Measurements from ENCODE around the gene FBLN1.
"Not testable (repeated sequence)": the region's sequence is repeated elsewhere in the genome, so short reads cannot be mapped to it uniquely, and the experiment has no call there.

The FBLN1 gene

GRCh38 chr22:45549762-45550378, 47.2 kb downstream of the FBLN1 start:
- DNase-seq, result no peak

DNA sequence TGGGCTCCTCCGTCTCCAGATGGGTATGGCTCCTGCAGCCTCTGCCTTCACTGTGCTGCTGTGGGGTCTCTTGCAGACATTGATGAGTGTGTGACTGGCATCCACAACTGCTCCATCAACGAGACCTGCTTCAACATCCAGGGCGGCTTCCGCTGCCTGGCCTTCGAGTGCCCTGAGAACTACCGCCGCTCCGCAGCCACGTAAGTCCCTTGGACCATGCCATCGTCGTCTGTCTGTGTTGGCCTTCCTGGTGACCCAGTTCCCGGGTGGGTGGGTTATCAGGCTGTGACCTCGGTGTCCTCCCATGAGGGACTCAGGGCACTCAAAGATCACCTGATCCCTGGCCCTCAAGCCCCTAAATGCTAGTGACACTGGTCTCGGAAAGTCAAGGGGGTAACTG, 47.7 kb downstream of the FBLN1 start:
- DNase-seq, result no peak

DNA sequence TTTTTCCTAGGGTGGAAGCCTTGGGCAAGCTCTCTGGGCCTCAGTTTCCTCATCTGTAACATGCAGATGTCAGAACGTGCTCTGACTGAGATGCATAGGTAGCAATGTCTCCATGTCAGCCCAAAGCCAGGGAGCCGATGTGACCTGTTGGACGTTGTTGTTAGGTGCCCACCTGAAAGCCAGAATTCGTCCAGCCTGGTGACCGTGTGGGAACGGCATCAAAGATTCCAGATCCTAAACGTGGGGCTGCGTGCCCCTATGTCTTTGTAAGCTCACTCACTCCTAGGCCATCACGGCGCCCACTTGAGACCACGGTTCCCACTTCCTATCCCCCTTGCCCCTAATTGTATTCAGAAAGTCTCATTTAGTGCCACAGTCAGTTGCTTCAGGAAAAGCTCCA, 48.2 kb downstream of the FBLN1 start:
- DNase-seq, result no peak

DNA sequence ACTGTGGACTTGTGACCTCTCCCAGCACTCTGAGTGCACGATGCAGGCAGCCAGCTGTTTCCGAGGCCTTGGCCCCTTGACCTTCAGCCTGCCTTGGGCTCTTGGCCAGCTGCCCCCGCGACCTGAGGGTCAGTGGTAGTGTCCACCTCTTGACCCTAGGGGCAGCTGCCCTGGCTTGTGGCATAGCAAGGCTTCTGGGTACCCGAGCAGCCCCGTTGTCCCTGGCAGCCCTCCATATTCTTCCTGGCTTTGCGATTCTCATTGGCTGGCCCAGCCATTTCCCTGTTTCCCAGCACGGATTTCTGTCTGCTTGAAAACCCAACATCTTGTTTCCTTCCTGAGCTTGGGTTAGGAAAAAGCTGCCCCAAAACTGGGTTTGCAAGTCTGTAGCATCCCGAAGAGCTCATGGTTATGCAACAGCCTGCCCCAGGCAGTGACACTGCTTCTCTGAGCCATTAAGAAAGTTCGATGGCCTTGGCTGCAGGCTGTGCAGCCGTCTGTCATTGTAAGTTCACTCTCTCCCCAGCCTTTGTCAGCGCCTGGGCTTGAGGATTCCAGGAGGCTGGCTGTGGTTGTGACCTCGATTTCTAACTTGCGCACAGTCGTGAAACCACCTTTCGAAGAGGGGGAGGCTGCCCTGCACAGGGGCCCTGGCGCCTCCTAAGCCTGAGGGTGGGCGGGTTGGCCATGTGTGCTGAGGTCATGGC, 48.8 kb downstream of the FBLN1 start:
- no peak for DNase-seq

DNA sequence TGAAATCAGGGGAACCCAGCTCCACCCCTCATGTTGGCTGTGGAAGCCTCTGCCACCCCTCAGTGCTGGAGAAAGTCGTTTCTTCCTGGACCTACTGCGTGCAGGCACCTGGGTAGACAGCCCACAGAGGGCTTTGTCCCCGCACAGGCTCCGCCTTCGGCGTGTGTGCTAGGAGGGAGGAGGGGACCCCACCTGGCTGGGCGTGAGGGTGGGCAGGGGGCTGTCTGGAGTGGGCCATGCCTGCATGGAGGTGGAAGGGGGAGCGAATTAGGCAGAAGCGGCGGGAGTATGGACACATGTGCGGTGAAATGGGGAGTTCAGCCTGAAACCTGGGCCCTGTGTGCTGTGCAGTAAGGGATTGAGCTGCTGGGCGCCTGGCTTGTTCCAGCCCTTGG, 49.3 kb downstream of the FBLN1 start:
- DNase-seq, result no peak

- DNase-seq, result no peak
Observed at GRCh38 chr22:45552580-45553350, 50.1 kb downstream of the FBLN1 start.

DNA sequence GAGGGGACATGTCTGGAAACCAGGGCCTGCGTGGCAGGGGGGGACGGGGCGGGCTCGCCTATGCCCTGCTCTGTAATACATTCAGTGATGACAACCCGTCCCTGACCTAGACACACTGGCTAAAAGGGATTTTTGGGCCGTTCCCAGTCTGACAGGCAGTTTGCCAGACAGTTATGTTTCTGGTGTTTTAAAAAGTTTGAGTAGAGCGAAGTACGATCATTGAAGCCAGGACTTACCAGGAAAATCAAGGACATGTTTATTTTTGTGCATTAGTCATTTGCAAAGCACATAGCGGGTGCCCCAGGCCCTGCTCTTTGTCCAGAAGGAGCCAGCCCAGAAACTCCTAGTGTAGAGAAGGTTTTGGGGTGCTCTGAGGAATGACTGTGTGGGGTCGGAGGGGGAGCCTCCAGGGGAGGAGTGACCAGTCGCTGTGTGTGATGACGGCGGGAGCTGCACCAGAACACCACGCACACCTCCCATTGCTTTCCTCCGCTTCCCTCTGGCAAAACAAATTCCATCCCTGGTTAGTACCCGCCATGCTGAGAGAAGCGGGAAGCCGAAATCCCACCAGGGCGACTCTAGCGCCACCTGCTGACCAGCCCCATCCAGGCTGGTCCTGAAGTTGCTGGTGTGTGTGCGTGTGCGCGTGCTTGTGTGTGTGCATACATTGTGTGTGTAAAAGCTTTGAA, 50.8 kb downstream of the FBLN1 start:
- peak; percentile 42 for DNase-seq

GRCh38 chr22:45554040-45554406, 51.3 kb downstream of the FBLN1 start:
- no peak for DNase-seq

GRCh38 chr22:45554861-45555260, 52.2 kb downstream of the FBLN1 start:
- DNase-seq, result no peak

GRCh38 chr22:45557926-45558325, 55.2 kb downstream of the FBLN1 start:
- not testable (repeated sequence) for DNase-seq

DNA sequence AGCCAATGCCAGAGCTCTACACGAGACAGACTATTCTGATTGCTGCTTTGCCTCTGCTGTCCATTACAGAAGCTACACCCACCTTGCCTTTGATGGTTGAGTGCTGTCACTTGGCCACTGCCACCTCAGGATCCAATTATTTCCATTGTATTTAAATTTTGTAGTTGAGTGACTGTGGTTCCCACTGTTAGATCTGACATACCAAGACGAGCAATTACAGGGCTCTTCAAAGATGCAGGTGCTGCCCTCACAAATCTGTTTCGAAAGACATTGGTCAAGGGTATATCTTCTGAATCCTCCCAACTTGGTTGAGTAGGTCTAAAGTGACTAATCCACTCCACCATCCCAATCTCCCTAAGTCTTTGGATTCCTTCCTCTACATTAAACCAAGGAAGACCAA, 57.4 kb downstream of the FBLN1 start:
- DNase-seq, result not testable (repeated sequence)

GRCh38 chr22:45560761-45561160, 58.1 kb downstream of the FBLN1 start:
- not testable (repeated sequence) for DNase-seq

- no peak for DNase-seq
Observed at GRCh38 chr22:45562102-45562501, 59.4 kb downstream of the FBLN1 start.

- DNase-seq, result no peak
Observed at GRCh38 chr22:45562537-45563361, 60.1 kb downstream of the FBLN1 start.

GRCh38 chr22:45563362-45564040, 60.8 kb downstream of the FBLN1 start:
- DNase-seq, result no peak

GRCh38 chr22:45564349-45565030, 61.8 kb downstream of the FBLN1 start:
- DNase-seq, result no peak

DNA sequence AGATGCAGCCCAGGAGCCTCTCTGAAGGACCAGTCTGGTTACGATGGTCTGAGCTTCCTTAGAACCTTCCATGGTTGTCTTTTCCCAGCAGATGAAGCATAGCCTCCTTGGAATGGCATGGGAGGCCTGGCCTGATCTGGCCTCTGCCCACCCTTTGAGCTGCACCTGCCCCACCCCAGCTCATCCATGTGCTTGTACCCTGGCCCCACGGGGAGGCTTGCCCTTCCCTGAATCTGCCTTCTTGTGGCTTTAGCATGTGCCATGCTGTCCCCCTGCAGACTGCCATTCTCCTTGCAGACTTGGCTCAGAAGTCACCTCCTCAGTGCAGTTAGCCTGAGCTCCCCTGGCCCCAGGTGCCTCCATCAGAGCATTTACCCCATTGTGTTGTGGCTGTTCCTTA, 62.5 kb downstream of the FBLN1 start:
- DNase-seq, result no peak

GRCh38 chr22:45565973-45566372, 63.3 kb downstream of the FBLN1 start:
- DNase-seq, result no peak

DNA sequence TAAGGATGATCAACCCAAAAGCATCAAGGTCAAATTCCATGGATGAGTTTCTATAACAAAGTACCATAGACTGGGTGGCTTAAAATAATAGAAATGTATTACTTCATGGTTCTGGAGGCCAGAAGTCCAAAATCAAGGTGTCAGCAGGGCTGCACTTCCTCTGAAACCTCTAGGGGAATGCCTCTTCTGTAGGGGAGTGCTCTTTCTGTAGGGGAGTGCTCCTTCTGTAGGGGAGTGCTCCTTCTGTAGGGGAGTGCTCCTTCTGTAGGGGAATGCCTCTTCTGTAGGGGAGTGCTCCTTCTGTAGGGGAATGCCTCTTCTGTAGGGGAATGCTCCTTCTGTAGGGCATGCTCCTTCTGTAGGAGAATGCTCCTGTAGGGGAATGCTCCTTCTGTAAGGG, 65.5 kb downstream of the FBLN1 start:
- no peak for DNase-seq

GRCh38 chr22:45571089-45571488, 68.4 kb downstream of the FBLN1 start:
- no peak for DNase-seq

- DNase-seq, result no peak
Observed at GRCh38 chr22:45572444-45572843, 69.8 kb downstream of the FBLN1 start.
